Neural cell (in vitro differentiated cells): ENCODE measurements around the gene FOXS1. TPM values are rescaled to one million over a fixed set of nuclear protein-coding genes. Genes with fewer than 3 reads are reported as not detected.
A peak's percentile ranks its signal among the peaks of the same experiment; 100 is the strongest.

Experiments used
- H2AFZ ChIP-seq: fragments of 200-600, 300-800 bp; sonication (generic), shearing (Covaris generic); 2 replicates; pipeline ENCODE4 v1.6.0; 2014; ENCODE audit warnings: low read depth, mild to moderate bottlenecking, antibody characterized with exemption, low read length, moderate library complexity
- H3F3A ChIP-seq: fragments of 200-600 bp; shearing (Covaris generic); 2 replicates; pipeline ENCODE4 v1.6.1; 2016; ENCODE audit warnings: mild to moderate bottlenecking, moderate library complexity, mixed read lengths, antibody characterized with exemption, low read length; ENCODE audit not compliant: insufficient read depth, poor library complexity, severe bottlenecking
- H3K27ac ChIP-seq: fragments of 200-600, 300-800 bp; sonication (generic), shearing (Covaris generic); 2 replicates; pipeline ENCODE4 v1.5.1; 2014; ENCODE audit warnings: mild to moderate bottlenecking, low read length, moderate library complexity
- H3K27me3 ChIP-seq: fragments of 300-800, 200-600 bp; sonication (generic), shearing (Covaris generic); 2 replicates; pipeline ENCODE4 v1.6.0; 2014; ENCODE audit warnings: mild to moderate bottlenecking, low read depth, low read length, moderate library complexity; ENCODE audit not compliant: insufficient read depth
- H3K36me3 ChIP-seq: fragments of 300-800, 200-600 bp; sonication (generic), shearing (Covaris generic); 2 replicates; pipeline ENCODE4 v1.5.1; 2014; ENCODE audit warnings: mild to moderate bottlenecking, antibody characterized with exemption, low read length, moderate library complexity; ENCODE audit not compliant: insufficient read depth
- H3K4me2 ChIP-seq: fragments of 300-800, 200-600 bp; sonication (generic), shearing (Covaris generic); 2 replicates; pipeline ENCODE4 v1.6.0; 2014; ENCODE audit warnings: mild to moderate bottlenecking, low read length
- H3K4me3 ChIP-seq: fragments of 300-800, 200-600 bp; sonication (generic), shearing (Covaris generic); 2 replicates; pipeline ENCODE4 v1.5.1; 2014; ENCODE audit warnings: mild to moderate bottlenecking, low read length, moderate library complexity
- H3K79me2 ChIP-seq: fragments of 200-600 bp; shearing (Covaris generic); replicated peaks from 2 replicates; pipeline ENCODE4 v1.6.0; 2014; ENCODE audit warnings: mild to moderate bottlenecking, low read length, moderate library complexity; ENCODE audit not compliant: insufficient read depth
- H3K9ac ChIP-seq: fragments of 300-800, 200-600 bp; sonication (generic), shearing (Covaris generic); 2 replicates; pipeline ENCODE4 v1.6.1; 2016; ENCODE audit warnings: mild to moderate bottlenecking, low read length, mixed read lengths
- H3K9me2 ChIP-seq: fragments of 200-600 bp; shearing (Covaris generic); 2 replicates; pipeline ENCODE4 v1.6.1; 2016; ENCODE audit warnings: mild to moderate bottlenecking, low read length, mixed read lengths; ENCODE audit not compliant: insufficient read depth
- H3K9me3 ChIP-seq: fragments of 200-600, 300-800 bp; sonication (generic), shearing (Covaris generic); 2 replicates; pipeline ENCODE4 v1.6.1; 2016; ENCODE audit warnings: mild to moderate bottlenecking, mixed run types, low read length, moderate library complexity, mixed read lengths
- H4K20me1 ChIP-seq: fragments of 200-600 bp; shearing (Covaris generic); 2 replicates; pipeline ENCODE4 v1.6.1; 2016; ENCODE audit warnings: mild to moderate bottlenecking, mixed run types; ENCODE audit not compliant: insufficient read depth
- CTCF ChIP-seq: fragments of 450-650 bp; IDR thresholded peaks from 2 replicates; pipeline ENCODE4 v1.5.1; 2014; ENCODE audit warnings: antibody characterized with exemption, mild to moderate bottlenecking, moderate library complexity; ENCODE audit not compliant: poor library complexity, severe bottlenecking
- EP300 ChIP-seq: fragments of 450-650 bp; conservative IDR thresholded peaks from 2 replicates; pipeline ENCODE4 v1.6.1; 2014; ENCODE audit warnings: antibody characterized with exemption, mild to moderate bottlenecking, moderate library complexity; ENCODE audit not compliant: poor library complexity, severe bottlenecking
- EZH2 ChIP-seq: fragments of 200-600, 300-800 bp; shearing (Covaris generic), sonication (generic); IDR thresholded peaks from 2 replicates; pipeline ENCODE4 v1.6.1; 2014; ENCODE audit warnings: antibody characterized with exemption, low read length, borderline replicate concordance, mild to moderate bottlenecking; ENCODE audit not compliant: insufficient read depth, poor library complexity, severe bottlenecking
- MXI1 ChIP-seq: fragments of 450-650 bp; conservative IDR thresholded peaks from 2 replicates; pipeline ENCODE4 v1.6.1; 2014; ENCODE audit warnings: antibody characterized with exemption, mild to moderate bottlenecking; ENCODE audit not compliant: poor library complexity, severe bottlenecking
- POLR2AphosphoS5 ChIP-seq: IDR thresholded peaks from 2 replicates; pipeline ENCODE4 v1.6.1; 2012
- RAD21 ChIP-seq: fragments of 450-650 bp; conservative IDR thresholded peaks from 2 replicates; pipeline ENCODE4 v1.6.1; 2014; ENCODE audit warnings: antibody characterized with exemption, mild to moderate bottlenecking, moderate library complexity
- REST ChIP-seq: IDR thresholded peaks from 2 replicates; pipeline ENCODE4 v1.6.1; 2012; ENCODE audit warnings: borderline replicate concordance
- SMC3 ChIP-seq: fragments of 450-650 bp; conservative IDR thresholded peaks from 2 replicates; pipeline ENCODE4 v1.6.1; 2014; ENCODE audit warnings: antibody characterized with exemption, mild to moderate bottlenecking, moderate library complexity; ENCODE audit not compliant: poor library complexity
- TAF1 ChIP-seq: IDR thresholded peaks from 2 replicates; pipeline ENCODE4 v1.6.1; 2012; ENCODE audit warnings: low read depth
- polyA plus RNA-seq: library from polyadenylated mRNA; depleted of rRNA; stranded (reverse); fragments of >200 nt; gene quantifications from 2 replicates; pipeline ENCODE4 v1.2.3, GENCODE V29; 2014

FOXS1 gene
- polyA plus RNA-seq, 1 donor from 2014 or later, result not detected

- peak overlapping the region; percentile 60 for H3K4me2 ChIP-seq
- H3K27ac ChIP-seq, result no peak overlapping the region
- no peaks in the 10 kb centered on the region for H3K36me3 ChIP-seq
- no peaks in the 10 kb centered on the region for H3K9me3 ChIP-seq
- H3K27me3 ChIP-seq, result no peaks in the 10 kb centered on the region
- H3K9me2 ChIP-seq, result no peaks in the 10 kb centered on the region
- H4K20me1 ChIP-seq, result no peaks in the 10 kb centered on the region
- TF ChIP-seq EZH2 (no peak), TAF1 (no peak), EP300 (no peak), MXI1 (no peak), POLR2AphosphoS5 (no peak)
- peak overlapping the region; percentile 67 for H3K4me3 ChIP-seq
- H3K9ac ChIP-seq, result peak overlapping the region; percentile 83
- no peak overlapping the region for H2AFZ ChIP-seq
- H3F3A ChIP-seq, result no peaks in the 10 kb centered on the region
- no peaks in the 10 kb centered on the region for H3K79me2 ChIP-seq
These were observed 23.7 kb upstream of the FOXS1 start for GRCh38 chr20:31868853-31869672.

GRCh38 chr20:31866221-31866620 is 20.8 kb upstream of the FOXS1 start:
- H3K9me2 ChIP-seq, result no peaks in the 10 kb centered on the region
- H3K4me2 ChIP-seq, result no peak overlapping the region
- peaks cover 8% of the 10 kb centered on the region for H3F3A ChIP-seq
- no peak overlapping the region for H3K4me3 ChIP-seq
- H3K9ac ChIP-seq, result no peak overlapping the region
- H3K79me2 ChIP-seq, result no peaks in the 10 kb centered on the region
- no peaks in the 10 kb centered on the region for H3K9me3 ChIP-seq
- no peaks in the 10 kb centered on the region for H3K36me3 ChIP-seq
- H2AFZ ChIP-seq, result no peak overlapping the region
- H4K20me1 ChIP-seq, result no peaks in the 10 kb centered on the region
- TF ChIP-seq CTCF (no peak), EZH2 (no peak), TAF1 (no peak), SMC3 (no peak), POLR2AphosphoS5 (no peak), RAD21 (no peak), MXI1 (no peak), REST (no peak), EP300 (no peak)
- no peak overlapping the region for H3K27ac ChIP-seq
- no peaks in the 10 kb centered on the region for H3K27me3 ChIP-seq
